HFFc6 (cell line): Measurements from ENCODE around the gene SNX15. TPM values are rescaled to one million over a fixed set of nuclear protein-coding genes. Genes with fewer than 3 reads are reported as not detected.
A peak's percentile ranks its signal among the peaks of the same experiment; 100 is the strongest.

Experiments
- DNase-seq: peaks from one replicate; pipeline ENCODE4 v3.0.0-alpha.2; 2018
- H3K27ac Mint-ChIP-seq: 2 replicates; pipeline ENCODE4 v1.8.0; 2020; ENCODE audit warnings: mild to moderate bottlenecking, mixed read lengths
- H3K27me3 Mint-ChIP-seq: 2 replicates; pipeline ENCODE4 v1.8.0; 2021; ENCODE audit warnings: mild to moderate bottlenecking, moderate library complexity, mixed read lengths; ENCODE audit not compliant: insufficient read depth
- H3K36me3 Mint-ChIP-seq: 2 replicates; pipeline ENCODE4 v1.8.0; 2021; ENCODE audit warnings: low read depth, mixed read lengths
- H3K4me1 Mint-ChIP-seq: 2 replicates; pipeline ENCODE4 v1.8.0; 2020; ENCODE audit warnings: low read depth, mixed read lengths
- H3K4me3 Mint-ChIP-seq: 2 replicates; pipeline ENCODE4 v1.8.0; 2020; ENCODE audit warnings: mild to moderate bottlenecking, moderate library complexity, mixed read lengths
- H3K9me3 Mint-ChIP-seq: 2 replicates; pipeline ENCODE4 v1.8.0; 2020; ENCODE audit warnings: mild to moderate bottlenecking, mixed read lengths
- total RNA-seq, 6 experiments: library from RNA; stranded (reverse); fragmentation: NEBNext Ultra II Directional; extraction: Animal tissue kit (Norgen Biotek cat#: 25700); gene quantifications; 2 replicates in 1 of 6; 3 replicates in 5 of 6; pipeline ENCODE4 v1.2.3, GENCODE V29; 2021
- TF ChIP-seq, protein P1 (sequence below): fragments of 200-600 bp; sonication (generic); IDR thresholded peaks from 2 replicates; pipeline ENCODE4 v1.5.0; 2021; ENCODE audit warnings: antibody characterized with exemption, mild to moderate bottlenecking

Gene SNX15
- total RNA-seq, 6 experiments from 2014 or later = 18.7 to 26.6 (median 25.0) TPM

DNA sequence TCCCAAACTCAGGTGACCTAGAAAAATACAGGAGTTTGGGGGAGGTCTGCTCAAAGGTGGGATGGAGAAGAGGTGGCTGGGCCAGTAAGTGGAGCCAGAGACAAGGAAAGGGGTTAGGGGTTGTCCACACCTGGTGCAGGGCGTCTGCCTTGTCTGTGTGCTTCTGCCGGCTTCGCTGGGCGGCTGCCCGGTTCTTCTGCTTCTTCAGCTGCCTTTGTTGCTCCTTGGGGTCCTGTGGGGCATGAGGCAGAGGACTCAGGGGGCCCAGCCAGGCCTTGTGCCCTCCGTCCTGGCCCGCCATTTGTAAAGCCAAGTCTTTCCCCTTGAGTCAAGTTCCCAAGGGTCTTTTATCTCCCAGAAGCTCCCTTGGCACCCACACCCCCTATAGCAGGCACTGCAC, 32.9 kb upstream of the SNX15 start:
- peaks cover 21% of the 10 kb centered on the region for H3K4me1 Mint-ChIP-seq
- TF ChIP-seq, protein P1, sequence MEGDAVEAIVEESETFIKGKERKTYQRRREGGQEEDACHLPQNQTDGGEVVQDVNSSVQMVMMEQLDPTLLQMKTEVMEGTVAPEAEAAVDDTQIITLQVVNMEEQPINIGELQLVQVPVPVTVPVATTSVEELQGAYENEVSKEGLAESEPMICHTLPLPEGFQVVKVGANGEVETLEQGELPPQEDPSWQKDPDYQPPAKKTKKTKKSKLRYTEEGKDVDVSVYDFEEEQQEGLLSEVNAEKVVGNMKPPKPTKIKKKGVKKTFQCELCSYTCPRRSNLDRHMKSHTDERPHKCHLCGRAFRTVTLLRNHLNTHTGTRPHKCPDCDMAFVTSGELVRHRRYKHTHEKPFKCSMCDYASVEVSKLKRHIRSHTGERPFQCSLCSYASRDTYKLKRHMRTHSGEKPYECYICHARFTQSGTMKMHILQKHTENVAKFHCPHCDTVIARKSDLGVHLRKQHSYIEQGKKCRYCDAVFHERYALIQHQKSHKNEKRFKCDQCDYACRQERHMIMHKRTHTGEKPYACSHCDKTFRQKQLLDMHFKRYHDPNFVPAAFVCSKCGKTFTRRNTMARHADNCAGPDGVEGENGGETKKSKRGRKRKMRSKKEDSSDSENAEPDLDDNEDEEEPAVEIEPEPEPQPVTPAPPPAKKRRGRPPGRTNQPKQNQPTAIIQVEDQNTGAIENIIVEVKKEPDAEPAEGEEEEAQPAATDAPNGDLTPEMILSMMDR = no peak
- peaks cover 8% of the 10 kb centered on the region for H3K27me3 Mint-ChIP-seq
- H3K4me3 Mint-ChIP-seq = no peak overlapping the region
- no peak overlapping the region for H3K27ac Mint-ChIP-seq
- DNase-seq = no peak
- H3K9me3 Mint-ChIP-seq = no peaks in the 10 kb centered on the region
- H3K36me3 Mint-ChIP-seq = no peaks in the 10 kb centered on the region

DNA sequence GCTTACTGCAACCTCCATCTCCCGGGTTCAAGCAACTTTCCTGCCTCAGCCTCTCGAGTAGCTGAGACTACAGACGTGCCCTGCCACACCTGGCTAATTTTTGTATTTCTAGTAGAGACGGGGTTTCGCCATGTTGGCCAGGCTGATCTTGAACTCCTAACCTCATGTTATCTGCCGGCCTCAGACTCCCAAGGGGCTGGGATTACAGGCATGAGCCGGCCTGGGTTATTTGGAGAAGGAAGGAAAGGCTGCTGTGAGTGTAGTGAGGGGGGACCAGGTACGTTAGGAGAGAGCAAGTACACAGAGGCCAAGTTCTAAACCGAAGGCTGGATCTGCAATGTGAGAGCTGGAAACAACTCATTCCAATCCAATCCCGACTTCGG, 30.9 kb upstream of the SNX15 start:
- H3K36me3 Mint-ChIP-seq = no peaks in the 10 kb centered on the region
- TF ChIP-seq, protein P1 = no peak
- peak overlapping the region; percentile 80 for H3K4me3 Mint-ChIP-seq
- no peaks in the 10 kb centered on the region for H3K9me3 Mint-ChIP-seq
- no peak overlapping the region for H3K27ac Mint-ChIP-seq
- H3K4me1 Mint-ChIP-seq = peaks cover 14% of the 10 kb centered on the region
- H3K27me3 Mint-ChIP-seq = peaks cover 5% of the 10 kb centered on the region; the same call in 1 of the 2 replicates
- DNase-seq = no peak

DNA sequence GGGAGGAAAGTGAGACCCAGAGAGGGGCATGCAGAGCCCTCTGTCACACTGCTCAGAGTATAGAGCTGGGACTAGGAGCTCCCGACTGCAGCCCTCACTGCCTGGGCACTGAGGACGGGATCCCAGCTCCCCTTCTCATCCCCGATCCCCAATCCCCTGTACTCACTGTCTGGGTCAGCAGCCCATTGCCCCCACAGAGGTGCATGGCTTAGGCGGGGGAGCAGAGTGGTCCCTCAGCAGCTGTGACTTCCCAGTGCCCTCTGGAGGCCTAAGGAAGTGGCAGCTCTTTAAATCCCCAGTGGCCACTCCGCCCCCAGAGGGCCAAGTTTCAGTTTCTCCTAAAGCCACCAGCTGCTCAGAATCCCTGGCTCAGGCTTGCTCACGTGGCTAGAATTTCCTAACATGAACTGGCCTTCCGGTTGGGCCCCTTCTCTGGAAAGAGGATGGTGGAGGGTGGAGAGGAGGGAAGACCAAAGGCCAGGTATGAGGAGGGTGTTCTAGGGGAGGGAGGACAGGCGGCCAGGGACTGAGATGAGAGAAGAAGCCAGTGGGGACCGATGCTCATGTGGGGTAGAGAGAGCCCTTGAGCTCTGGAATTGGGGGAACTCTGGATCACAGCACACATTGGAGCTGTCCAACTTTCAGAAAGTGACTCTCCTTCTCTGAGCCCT, 30.4 kb upstream of the SNX15 start, which contains the start of gene BATF2:
Gene BATF2 (minus strand): TSS at position 262 of the 671 bp plus-strand sequence. CDS start 57 bp downstream, at position 205.
- Mint-ChIP-seq H3K27me3 (peaks cover 5% of the 10 kb centered on the region; the same call in 1 of the 2 replicates), H3K36me3 (no peaks in the 10 kb centered on the region), H3K9me3 (no peaks in the 10 kb centered on the region), H3K27ac (peak within 1 kb of the TSS; percentile 69), H3K4me3 (peak within 1 kb of the TSS; percentile 80), H3K4me1 (peaks cover 14% of the 10 kb centered on the region)
- TF ChIP-seq, protein P1 = peak; percentile 70
- peak; percentile 67 for DNase-seq

DNA sequence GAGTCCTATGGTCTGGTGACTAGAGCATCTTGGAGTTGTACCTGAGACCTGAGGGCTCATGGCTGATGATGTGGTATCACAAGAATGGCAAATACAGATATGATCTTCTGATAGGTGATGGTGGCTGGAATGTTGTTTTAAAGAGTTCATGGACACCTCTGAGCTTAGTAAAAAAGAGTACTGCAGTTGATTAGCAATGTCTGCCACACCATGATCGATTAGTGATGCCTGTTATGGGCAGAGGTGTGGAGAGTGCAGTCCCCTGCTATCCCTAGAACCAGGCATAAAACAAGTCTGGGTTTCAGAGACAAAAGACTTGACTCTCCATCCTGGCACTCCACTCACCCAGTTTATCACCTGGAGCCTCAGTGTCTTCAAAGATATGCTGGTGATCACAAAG, 29.1 kb upstream of the SNX15 start:
- Mint-ChIP-seq H3K9me3 (no peaks in the 10 kb centered on the region), H3K4me3 (no peak overlapping the region), H3K4me1 (peaks cover 14% of the 10 kb centered on the region), H3K27me3 (peaks cover 5% of the 10 kb centered on the region; the same call in 1 of the 2 replicates), H3K36me3 (no peaks in the 10 kb centered on the region), H3K27ac (no peak overlapping the region)
- DNase-seq = no peak
- TF ChIP-seq, protein P1 = no peak

DNA sequence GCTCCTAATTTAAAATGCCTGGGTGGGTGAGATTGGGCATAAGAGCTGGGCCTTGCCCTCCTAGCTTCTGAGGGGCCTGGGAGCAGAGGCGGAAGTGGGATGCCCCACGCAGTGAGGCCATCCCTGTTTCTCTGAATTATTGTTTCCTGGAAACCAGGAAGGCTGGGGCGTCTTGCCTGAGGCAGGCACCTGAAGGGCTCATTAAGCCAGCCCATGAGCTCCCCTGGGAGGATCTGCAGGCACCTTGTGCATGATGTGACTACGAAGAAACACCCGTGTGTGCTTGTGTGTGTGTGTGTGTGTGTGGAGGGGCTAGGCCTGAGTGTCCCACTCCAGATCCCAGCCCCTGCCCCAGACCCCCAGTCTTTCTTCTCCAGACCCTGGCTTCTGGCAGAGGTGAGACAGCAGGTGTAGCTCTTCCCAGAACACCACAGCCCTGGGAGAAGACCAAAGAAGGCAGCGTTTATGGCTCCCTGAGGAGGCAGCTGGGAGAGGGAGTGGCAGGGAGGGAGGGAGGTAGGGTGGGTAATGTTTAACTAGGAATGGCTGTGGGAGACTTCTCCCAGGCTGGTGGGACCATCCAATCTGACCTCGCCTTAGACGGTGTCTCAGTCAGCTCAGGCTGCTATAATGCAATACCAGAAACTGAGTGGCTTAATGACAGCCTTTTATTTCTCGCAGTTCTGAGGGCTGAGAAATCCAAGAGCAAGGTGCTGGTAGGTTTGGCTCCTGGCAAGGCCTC, 28.4 kb upstream of the SNX15 start:
- H3K27me3 Mint-ChIP-seq = peaks cover 5% of the 10 kb centered on the region; the same call in 1 of the 2 replicates
- H3K4me1 Mint-ChIP-seq = peaks cover 14% of the 10 kb centered on the region
- TF ChIP-seq, protein P1 = no peak
- no peaks in the 10 kb centered on the region for H3K36me3 Mint-ChIP-seq
- H3K27ac Mint-ChIP-seq = no peak overlapping the region
- H3K9me3 Mint-ChIP-seq = no peaks in the 10 kb centered on the region
- no peak overlapping the region for H3K4me3 Mint-ChIP-seq
- no peak for DNase-seq
